HUES6 (cell line): ENCODE measurements around the gene IPO9.

ENCODE experiments used
- H3K27ac ChIP-seq: 2 replicates; pipeline ENCODE4 v1.7.0; 2013; ENCODE audit warnings: low read depth, mild to moderate bottlenecking, low read length, inconsistent platforms
- H3K27me3 ChIP-seq: 2 replicates; pipeline ENCODE4 v1.6.1; 2013; ENCODE audit warnings: low read length; ENCODE audit not compliant: control insufficient read depth, insufficient read depth
- H3K36me3 ChIP-seq: 2 replicates; pipeline ENCODE4 v1.6.1; 2013; ENCODE audit warnings: low read length; ENCODE audit not compliant: control insufficient read depth, insufficient read depth
- H3K4me1 ChIP-seq: 2 replicates; pipeline ENCODE4 v1.6.1; 2013; ENCODE audit warnings: low read length; ENCODE audit not compliant: control insufficient read depth, insufficient read depth
- H3K4me3 ChIP-seq: 2 replicates; pipeline ENCODE4 v1.5.1; 2013; ENCODE audit warnings: low read depth, low read length
- H3K9ac ChIP-seq: one replicate; pipeline ENCODE4 v1.6.1; 2013; ENCODE audit warnings: mild to moderate bottlenecking, low read length
- H3K9me3 ChIP-seq: 2 replicates; pipeline ENCODE4 v1.6.1; 2013; ENCODE audit warnings: low read depth, low read length; ENCODE audit not compliant: control insufficient read depth, insufficient read depth

The IPO9 gene

DNA sequence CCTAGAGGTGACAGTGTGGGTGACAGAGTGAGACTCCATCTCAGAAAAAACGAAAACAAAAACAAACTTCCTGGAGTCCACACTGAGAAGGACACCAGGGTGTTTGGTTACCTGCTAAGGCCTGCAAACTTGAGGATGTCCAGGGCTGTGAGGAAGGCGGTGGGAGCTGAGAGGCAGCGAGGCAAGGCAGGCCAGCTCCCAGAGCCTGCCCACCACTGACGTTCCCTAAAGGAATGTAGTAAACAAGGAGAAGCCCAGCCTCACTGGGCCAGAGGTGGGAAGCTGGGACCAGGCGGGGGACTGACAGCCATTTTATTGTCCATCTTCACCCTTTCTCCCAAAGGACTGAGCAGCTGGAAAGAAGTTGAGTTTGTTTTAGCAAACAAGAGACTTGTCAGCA, 83.9 kb downstream of the IPO9 start:
- peaks cover 6% of the 10 kb centered on the region; the same call in 1 of the 2 replicates for H3K4me1 ChIP-seq
- H3K27me3 ChIP-seq = no peaks in the 10 kb centered on the region
- H3K9ac ChIP-seq = no peak overlapping the region
- H3K36me3 ChIP-seq = no peaks in the 10 kb centered on the region
- no peaks in the 10 kb centered on the region for H3K9me3 ChIP-seq
- no peak overlapping the region for H3K27ac ChIP-seq
- no peak overlapping the region for H3K4me3 ChIP-seq

DNA sequence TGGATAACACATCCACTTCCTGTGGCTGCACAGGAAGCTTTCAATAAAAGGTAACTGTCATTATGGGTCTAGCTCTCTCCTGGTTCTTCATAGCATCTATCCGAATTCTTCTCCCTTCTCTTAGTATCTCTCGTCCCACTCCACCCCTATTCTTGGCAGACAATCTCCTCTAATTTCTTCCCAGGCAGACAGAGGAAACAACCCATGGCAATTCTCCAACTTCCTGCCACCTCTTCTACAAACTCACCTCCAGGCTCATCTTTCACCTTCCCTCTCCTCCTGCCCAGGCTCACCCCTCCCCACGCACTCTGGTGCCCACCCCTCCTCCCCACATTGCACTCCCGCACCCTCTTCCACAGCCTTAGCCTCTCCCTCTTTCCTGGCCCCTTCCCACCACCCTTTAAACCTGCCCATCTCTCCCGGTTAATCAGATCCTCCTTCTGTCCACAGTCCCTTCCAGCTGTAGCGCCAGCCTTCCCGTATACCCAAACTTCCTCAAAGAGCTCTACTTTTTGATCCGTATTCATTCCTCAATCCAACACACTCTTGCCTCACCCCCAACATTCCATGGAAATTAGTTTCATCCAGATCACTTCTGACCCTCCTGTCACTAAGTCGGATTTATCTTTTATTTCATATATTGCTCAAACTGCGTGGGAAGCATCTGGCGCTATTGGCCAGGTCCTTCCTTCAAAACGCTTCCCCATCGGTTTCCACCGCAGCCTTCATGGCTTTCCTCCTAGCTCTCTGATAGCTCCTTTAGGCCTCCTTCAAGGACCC, 85.7 kb downstream of the IPO9 start:
- H3K27me3 ChIP-seq = no peaks in the 10 kb centered on the region
- peaks cover 11% of the 10 kb centered on the region; the same call in 1 of the 2 replicates for H3K4me1 ChIP-seq
- no peak overlapping the region for H3K27ac ChIP-seq
- H3K4me3 ChIP-seq = no peak overlapping the region
- H3K9ac ChIP-seq = no peak overlapping the region
- no peaks in the 10 kb centered on the region for H3K36me3 ChIP-seq
- H3K9me3 ChIP-seq = no peaks in the 10 kb centered on the region

DNA sequence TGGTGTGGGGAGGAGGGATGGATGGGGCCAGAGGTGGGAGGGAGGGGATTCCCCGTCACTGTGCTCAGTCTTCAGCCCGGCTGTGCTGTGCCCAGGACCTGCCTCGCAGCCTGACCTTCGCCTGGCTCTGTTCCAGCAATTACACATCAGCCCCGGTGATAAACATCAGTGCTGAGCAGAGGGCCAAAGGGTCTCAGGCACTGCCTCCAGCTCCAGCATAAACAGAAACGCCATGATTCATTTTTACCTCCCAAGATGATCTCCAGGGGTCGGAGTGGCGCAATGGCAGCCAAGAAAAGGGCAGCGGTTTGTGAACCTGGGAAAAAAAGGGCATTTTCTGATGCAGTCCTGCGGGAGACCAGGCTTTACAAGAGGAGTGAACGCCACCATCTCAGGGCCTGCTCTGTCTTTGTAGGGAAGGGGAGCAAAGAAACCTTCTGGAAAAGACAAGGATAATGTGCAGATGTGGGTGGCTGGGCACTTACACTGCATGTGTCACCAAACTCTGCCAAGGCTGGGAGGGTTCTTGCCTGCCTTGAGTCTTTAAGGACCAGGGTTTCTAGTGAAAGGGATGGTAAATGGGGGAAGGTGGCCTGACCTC, 87.8 kb downstream of the IPO9 start:
- H3K4me3 ChIP-seq = no peak overlapping the region
- H3K36me3 ChIP-seq = no peaks in the 10 kb centered on the region
- no peak overlapping the region for H3K27ac ChIP-seq
- peaks cover 8% of the 10 kb centered on the region; the same call in 1 of the 2 replicates for H3K4me1 ChIP-seq
- no peak overlapping the region for H3K9ac ChIP-seq
- H3K27me3 ChIP-seq = no peaks in the 10 kb centered on the region
- H3K9me3 ChIP-seq = no peaks in the 10 kb centered on the region

DNA sequence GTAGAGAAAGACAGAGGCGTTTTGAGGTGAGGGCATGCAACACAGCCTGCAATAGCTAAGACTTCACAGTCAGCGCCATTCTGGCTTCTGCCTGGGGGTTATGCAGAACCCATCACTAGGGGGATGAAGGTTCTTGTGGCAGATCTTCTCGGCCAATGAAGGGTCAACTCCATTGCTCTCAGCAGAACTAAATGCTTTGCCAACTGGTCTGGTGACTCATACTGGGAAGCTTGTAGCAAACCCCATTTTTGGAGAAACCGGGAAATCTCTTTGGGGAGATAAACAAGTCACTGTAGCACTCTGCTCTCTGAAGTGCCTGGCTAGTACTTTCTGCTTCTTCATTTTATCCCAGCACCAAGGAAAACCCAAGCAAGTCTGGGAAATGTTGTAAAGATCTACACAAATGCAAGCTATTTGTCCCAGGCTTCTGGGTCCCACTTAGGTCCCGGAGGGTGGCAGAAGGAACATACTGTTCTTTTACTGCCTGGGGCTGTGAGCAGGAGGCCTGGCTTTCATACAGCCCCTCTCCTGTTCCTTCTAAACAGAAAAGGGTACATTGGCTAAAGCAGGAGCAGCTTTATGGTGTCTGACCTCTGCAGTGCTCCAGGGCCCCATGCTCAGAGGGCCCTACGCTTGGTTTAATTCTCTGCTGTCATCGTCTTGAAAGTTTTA, 88.5 kb downstream of the IPO9 start:
- Histone ChIP-seq H3K9me3 (peaks cover 4% of the 10 kb centered on the region; the same call in 1 of the 2 replicates), H3K36me3 (no peaks in the 10 kb centered on the region), H3K4me3 (no peak overlapping the region), H3K27ac (no peak overlapping the region), H3K27me3 (no peaks in the 10 kb centered on the region), H3K9ac (no peak overlapping the region), H3K4me1 (peaks cover 5% of the 10 kb centered on the region; the same call in 1 of the 2 replicates)

DNA sequence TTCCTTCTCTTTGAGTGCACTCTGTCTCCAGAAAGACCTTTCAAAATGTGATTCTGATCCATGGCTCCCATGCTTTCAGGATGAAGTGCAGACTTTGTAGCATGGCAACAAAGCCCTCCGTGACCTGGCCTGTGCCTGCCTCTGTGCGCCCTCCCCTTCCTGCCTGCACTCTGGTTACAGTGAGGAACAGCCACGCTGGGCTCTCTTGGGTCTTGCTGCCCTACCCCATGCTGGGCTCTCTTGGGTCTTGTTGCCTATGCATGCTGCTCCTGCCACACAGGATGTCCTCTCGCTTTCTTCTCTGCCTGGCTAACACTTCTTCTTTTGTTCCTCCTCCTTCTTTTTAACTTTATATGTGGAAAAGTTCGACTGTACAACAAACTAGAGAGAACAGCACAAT, 89.4 kb downstream of the IPO9 start:
- no peak overlapping the region for H3K4me3 ChIP-seq
- no peaks in the 10 kb centered on the region for H3K36me3 ChIP-seq
- peaks cover 5% of the 10 kb centered on the region; the same call in 1 of the 2 replicates for H3K4me1 ChIP-seq
- H3K9ac ChIP-seq = no peak overlapping the region
- H3K9me3 ChIP-seq = peaks cover 4% of the 10 kb centered on the region; the same call in 1 of the 2 replicates
- H3K27me3 ChIP-seq = no peaks in the 10 kb centered on the region
- no peak overlapping the region for H3K27ac ChIP-seq

DNA sequence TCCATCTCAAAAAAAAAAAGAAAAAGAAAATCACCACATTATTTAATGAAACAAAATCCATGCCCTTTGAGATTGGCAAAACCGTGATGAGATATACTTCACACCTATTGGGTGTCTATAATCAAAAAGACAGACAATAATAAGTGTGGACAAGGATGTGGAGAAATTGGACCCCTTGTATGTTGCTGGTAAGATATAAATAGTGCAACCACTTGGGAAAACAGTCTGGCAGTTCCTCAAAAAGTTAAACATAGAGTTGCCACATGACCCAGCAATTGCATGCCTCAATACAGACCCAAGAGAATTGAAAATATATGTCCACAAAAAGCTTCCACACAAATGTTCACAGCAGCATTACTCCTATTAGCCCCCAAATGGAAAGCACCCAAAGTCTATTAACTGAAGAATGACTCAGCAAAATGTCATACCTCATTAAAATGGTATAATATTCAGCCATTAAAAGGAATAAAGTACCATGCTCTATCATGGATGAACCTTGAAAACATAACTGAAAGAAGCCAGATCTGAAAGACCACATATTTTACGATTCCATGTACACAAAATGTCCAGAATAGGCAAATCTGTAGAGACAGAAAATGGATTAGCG, 93.1 kb downstream of the IPO9 start:
- Histone ChIP-seq H3K27me3 (no peaks in the 10 kb centered on the region), H3K36me3 (no peaks in the 10 kb centered on the region), H3K4me3 (no peak overlapping the region), H3K9me3 (peaks cover 4% of the 10 kb centered on the region; the same call in 1 of the 2 replicates), H3K9ac (no peak overlapping the region), H3K4me1 (peaks cover 5% of the 10 kb centered on the region; the same call in 1 of the 2 replicates), H3K27ac (no peak overlapping the region)

DNA sequence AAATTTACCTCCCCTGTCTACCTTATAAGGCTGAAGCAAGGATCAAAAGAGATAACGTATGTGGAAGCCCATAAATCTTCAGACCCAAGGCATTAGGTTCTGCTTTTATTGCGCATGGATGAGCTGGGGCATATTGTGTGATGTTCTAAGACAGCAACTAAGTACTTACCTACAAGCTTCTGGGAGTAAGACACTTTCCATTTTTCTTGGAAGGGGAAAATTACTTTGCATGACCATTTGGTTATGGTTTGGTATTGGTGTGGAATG, 96.3 kb downstream of the IPO9 start:
- no peaks in the 10 kb centered on the region for H3K27me3 ChIP-seq
- H3K9me3 ChIP-seq = peaks cover 4% of the 10 kb centered on the region; the same call in 1 of the 2 replicates
- H3K4me3 ChIP-seq = no peak overlapping the region
- H3K9ac ChIP-seq = no peak overlapping the region
- no peak overlapping the region for H3K27ac ChIP-seq
- no peaks in the 10 kb centered on the region for H3K36me3 ChIP-seq
- no peaks in the 10 kb centered on the region for H3K4me1 ChIP-seq

DNA sequence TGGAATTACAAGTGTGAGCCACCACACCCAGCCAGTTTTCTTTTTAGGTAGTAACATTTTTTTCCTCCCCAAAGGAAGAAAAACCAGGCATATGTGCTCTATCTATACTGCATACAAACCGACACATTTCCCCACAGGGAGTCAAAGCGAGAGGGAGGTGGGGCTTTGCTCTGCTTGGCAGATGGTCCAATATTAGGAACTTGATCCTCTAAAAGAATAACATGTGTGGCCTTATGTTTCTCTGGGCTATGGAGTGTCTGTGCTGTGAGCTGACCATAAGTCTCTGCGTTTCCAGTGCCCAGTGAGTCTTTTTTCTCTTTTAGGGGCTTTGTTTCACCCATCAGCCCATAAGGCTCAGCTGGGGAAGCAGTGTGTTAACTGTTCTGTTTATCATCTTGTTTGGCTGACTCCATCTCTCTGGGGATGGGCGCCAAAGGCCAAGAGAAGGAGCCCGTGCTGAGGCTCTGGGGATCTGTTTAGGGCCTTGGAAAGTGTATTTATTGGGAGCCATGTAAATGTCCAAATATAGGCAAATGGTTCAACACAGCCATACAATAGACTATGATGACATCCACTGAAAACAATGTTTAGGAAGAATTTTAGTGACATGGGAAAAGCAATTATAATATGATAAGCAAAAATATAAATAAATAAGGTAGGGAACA, 97.2 kb downstream of the IPO9 start:
- Histone ChIP-seq H3K27me3 (no peaks in the 10 kb centered on the region), H3K9ac (no peak overlapping the region), H3K27ac (no peak overlapping the region), H3K9me3 (peaks cover 4% of the 10 kb centered on the region; the same call in 1 of the 2 replicates), H3K36me3 (no peaks in the 10 kb centered on the region), H3K4me3 (no peak overlapping the region), H3K4me1 (no peaks in the 10 kb centered on the region)

DNA sequence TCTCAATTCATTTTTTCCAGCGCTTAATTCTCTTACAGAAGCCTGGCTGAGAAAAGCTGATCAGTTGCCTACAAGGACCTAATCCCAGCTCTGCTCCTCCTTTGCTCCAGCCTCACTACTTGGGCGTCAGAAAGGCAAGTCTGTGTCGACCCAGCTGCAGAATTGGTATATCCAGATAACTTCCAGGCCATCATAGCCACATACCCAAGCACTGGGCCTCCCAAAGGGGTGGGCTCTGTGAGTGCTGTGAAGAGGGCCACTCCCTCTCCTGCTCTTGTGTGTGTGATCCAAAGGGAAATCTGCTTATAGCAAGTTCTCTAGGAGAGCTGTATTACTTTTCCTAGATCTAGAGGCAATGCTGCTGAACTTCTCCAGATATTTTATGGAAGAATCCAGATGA, 99.3 kb downstream of the IPO9 start:
- Histone ChIP-seq H3K4me3 (no peak overlapping the region), H3K27ac (no peak overlapping the region), H3K4me1 (no peaks in the 10 kb centered on the region), H3K9me3 (no peaks in the 10 kb centered on the region), H3K36me3 (no peaks in the 10 kb centered on the region), H3K27me3 (no peaks in the 10 kb centered on the region), H3K9ac (no peak overlapping the region)

DNA sequence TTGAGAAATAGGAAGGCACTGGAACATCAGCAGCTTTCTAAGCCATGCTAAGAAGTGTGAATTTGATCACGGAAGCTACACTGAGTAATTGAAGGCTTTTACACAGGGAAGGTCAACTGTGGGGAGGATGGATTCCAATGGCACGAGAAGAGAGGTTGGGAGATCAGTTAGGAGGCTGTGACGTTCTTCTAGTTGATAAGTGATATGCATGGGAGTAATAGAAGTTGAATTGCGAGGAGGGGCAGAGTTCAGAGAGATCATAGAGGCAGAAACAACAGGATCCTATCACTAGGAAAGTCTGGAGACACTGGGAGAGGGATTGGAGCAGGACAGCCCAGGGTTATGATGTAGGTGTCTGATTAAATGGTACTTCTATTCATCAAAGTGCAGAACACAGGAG, 101.2 kb downstream of the IPO9 start:
- Histone ChIP-seq H3K4me3 (no peak overlapping the region), H3K9ac (no peak overlapping the region), H3K27me3 (no peaks in the 10 kb centered on the region), H3K36me3 (no peaks in the 10 kb centered on the region), H3K27ac (no peak overlapping the region), H3K9me3 (no peaks in the 10 kb centered on the region), H3K4me1 (no peaks in the 10 kb centered on the region)
